T-helper 2 cell treated with Interferon-gamma antibody and Interleukin-4, amounts not matched to agents 5 μg/mL and 100 μg/mL, for 36 hours (primary cell): ENCODE measurements around the gene EPHB6.

Source experiments
- DNase-seq: peaks from one replicate; pipeline ENCODE4 v3.0.0; 2021; ENCODE audit warnings: low spot score
- H3K27ac Mint-ChIP-seq: one replicate; pipeline ENCODE4 v1.8.0; 2021; ENCODE audit warnings: mild to moderate bottlenecking, mixed read lengths
- H3K27me3 Mint-ChIP-seq: one replicate; pipeline ENCODE4 v1.8.0; 2021; ENCODE audit warnings: low read depth, mixed read lengths
- H3K36me3 Mint-ChIP-seq: one replicate; pipeline ENCODE4 v1.8.0; 2021; ENCODE audit warnings: low read depth, mixed read lengths
- H3K4me1 Mint-ChIP-seq: one replicate; pipeline ENCODE4 v1.8.0; 2021; ENCODE audit warnings: low read depth, mixed read lengths
- H3K4me3 Mint-ChIP-seq: one replicate; pipeline ENCODE4 v1.8.0; 2022; ENCODE audit warnings: mild to moderate bottlenecking, moderate library complexity, mixed read lengths
- H3K9me3 Mint-ChIP-seq: one replicate; pipeline ENCODE4 v1.8.0; 2021; ENCODE audit warnings: mixed read lengths

The EPHB6 gene, protein sequence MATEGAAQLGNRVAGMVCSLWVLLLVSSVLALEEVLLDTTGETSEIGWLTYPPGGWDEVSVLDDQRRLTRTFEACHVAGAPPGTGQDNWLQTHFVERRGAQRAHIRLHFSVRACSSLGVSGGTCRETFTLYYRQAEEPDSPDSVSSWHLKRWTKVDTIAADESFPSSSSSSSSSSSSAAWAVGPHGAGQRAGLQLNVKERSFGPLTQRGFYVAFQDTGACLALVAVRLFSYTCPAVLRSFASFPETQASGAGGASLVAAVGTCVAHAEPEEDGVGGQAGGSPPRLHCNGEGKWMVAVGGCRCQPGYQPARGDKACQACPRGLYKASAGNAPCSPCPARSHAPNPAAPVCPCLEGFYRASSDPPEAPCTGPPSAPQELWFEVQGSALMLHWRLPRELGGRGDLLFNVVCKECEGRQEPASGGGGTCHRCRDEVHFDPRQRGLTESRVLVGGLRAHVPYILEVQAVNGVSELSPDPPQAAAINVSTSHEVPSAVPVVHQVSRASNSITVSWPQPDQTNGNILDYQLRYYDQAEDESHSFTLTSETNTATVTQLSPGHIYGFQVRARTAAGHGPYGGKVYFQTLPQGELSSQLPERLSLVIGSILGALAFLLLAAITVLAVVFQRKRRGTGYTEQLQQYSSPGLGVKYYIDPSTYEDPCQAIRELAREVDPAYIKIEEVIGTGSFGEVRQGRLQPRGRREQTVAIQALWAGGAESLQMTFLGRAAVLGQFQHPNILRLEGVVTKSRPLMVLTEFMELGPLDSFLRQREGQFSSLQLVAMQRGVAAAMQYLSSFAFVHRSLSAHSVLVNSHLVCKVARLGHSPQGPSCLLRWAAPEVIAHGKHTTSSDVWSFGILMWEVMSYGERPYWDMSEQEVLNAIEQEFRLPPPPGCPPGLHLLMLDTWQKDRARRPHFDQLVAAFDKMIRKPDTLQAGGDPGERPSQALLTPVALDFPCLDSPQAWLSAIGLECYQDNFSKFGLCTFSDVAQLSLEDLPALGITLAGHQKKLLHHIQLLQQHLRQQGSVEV

DNA sequence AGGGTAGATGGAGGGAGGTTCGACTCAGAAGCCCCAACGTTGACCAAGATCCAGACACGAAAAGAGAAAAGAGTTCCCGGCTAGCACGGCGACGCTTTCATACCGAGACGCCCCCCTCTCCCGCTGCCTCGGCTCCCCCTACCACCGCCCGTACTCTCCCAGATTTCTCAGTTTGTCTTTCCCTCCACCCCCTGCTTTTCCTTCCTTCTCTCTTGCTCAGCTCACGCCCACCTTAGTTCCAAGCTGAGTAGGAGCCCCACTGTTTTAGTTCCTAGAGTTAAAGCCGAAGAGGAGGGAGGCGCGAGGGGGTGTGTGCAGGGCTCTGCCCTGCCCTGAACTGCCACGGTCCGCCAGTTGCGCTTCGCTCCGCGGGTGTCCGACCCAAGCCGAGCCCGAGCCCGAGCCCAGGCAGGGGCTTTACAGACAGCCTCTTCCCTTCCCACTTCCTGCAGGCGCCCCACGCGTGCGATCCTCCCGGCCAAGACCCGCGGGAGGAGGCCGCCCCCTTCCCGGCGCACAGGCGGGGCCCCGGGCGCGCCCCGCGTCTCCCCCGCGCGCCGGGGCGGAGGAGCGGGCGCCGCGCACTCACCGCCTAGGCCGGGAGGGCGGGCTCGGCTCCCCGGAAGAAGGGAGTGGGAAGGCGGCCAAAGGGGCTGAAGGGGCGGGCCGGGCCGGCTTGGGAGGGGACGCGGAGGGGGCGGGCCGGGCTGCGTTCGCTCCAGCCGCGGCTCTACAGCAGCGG, at the start of gene EPHB6:
EPHB6 (plus strand) TSS at position 705 of the 742 bp plus-strand sequence. CDS start 8,152 bp downstream, outside the sequence.
- peak within 1 kb of the TSS; percentile 97 for H3K4me3 Mint-ChIP-seq
- DNase-seq: peak; percentile 61
- peaks cover 29% of the 10 kb centered on the region for H3K27me3 Mint-ChIP-seq
- H3K4me1 Mint-ChIP-seq: peaks cover 11% of the 10 kb centered on the region
- H3K9me3 Mint-ChIP-seq: no peaks in the 10 kb centered on the region
- peak within 1 kb of the TSS; percentile 71 for H3K27ac Mint-ChIP-seq
- H3K36me3 Mint-ChIP-seq: no peaks in the 10 kb centered on the region

DNA sequence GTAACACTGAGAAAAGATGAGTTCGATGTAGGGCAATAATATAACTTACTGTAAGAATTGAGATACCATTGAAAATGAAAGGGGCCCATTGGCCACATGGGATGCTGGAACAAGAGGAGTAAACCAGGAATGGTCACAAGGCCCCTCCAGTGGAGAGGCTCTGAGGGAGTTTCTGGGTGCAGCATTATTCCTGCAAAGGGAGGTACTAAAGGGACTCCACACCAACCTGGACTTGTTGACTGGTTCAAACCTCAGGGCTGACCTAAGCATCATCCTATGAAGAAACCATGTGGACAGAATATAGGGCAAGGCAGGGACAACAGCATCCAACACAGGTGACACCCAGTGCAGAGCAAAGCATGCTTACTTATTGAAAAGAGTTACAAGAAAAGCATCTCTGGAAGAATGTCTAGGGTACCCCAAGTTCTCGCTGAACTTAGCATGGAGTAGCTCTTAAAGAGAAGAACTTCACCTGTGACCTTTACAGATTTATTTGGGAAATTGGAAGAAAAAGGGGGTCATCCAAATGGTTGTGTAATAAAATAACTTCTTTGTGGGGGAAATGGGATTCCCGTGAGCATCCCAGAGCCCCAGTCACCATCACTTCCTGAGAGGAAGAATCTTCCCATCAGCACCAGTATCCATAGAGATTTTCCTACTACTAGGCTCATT, 49.4 kb upstream of the EPHB6 start:
- H3K4me3 Mint-ChIP-seq: peak overlapping the region; percentile 64
- H3K9me3 Mint-ChIP-seq: no peaks in the 10 kb centered on the region
- H3K27ac Mint-ChIP-seq: peak overlapping the region; percentile 93
- DNase-seq: no peak
- peaks cover 53% of the 10 kb centered on the region for H3K36me3 Mint-ChIP-seq
- H3K4me1 Mint-ChIP-seq: peaks cover 88% of the 10 kb centered on the region
- H3K27me3 Mint-ChIP-seq: no peaks in the 10 kb centered on the region

DNA sequence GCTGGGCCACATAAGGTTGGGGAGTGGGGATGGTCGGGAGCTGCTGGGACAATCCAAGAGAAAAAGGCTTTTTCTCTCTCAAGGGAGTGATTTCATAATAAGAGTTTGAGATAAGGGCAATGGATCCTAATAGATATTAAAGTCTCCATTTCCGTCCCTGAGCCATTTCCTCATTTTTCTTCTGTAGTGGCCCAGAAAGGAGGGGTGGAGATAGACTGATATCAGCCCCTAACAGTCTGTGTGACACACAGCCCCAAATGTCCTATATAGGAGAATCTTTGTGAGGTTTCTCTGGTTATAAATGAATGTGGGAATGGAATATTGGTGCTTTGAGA, 48.9 kb upstream of the EPHB6 start:
- peaks cover 87% of the 10 kb centered on the region for H3K4me1 Mint-ChIP-seq
- DNase-seq: no peak
- H3K27me3 Mint-ChIP-seq: no peaks in the 10 kb centered on the region
- H3K36me3 Mint-ChIP-seq: peaks cover 48% of the 10 kb centered on the region
- H3K4me3 Mint-ChIP-seq: peak overlapping the region; percentile 78
- H3K27ac Mint-ChIP-seq: peak overlapping the region; percentile 99
- H3K9me3 Mint-ChIP-seq: no peaks in the 10 kb centered on the region

DNA sequence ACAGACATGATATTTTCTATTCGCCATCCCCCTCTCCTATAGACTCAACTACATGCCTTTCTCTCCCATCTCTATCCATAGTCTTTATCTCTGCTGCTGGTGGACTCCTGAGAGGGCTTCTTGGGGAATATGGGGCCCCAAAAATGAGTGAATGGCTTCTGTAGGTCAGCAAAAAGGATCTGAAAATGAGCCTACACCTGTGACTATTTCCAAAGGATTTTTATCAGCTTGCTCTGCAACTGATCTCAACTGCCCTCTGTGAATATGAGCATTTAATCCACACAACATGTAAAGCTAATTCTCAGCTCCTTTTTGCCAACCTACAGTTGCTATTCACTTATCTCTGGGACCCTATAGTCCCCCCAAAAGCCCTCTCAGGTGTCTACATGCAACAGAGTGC, 47.9 kb upstream of the EPHB6 start:
- H3K4me3 Mint-ChIP-seq: peak overlapping the region; percentile 78
- DNase-seq: no peak
- H3K27ac Mint-ChIP-seq: peak overlapping the region; percentile 99

DNA sequence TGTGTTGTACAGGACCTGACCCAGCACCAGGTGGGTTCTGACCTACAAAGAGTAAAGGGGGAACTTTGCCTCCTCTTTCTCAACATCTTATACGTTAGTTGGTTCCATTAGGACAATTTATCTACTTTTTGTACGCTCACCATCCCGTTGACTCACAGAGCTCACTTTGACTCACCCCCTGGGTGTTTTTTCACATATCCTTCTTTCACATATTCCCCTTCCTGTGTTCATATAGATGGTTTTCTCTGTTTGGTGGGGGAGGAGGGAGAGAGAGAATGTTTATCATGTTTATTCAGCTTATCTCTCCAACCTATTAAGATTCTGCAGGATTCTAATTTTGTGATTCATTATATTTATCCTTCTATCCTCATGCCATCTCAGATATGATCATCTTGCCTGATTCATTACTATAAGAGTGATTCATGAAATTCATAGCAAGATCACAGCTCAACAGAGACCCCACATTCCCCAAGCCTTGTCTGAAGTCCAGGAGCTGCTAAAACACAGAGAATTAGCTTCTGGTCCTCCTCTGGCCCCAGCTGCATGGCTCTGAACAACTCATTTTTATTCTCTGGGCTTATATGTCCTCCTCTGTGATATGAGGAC, 46.9 kb upstream of the EPHB6 start:
- Mint-ChIP-seq H3K4me1 (peaks cover 88% of the 10 kb centered on the region), H3K4me3 (peak overlapping the region; percentile 78), H3K27ac (peak overlapping the region; percentile 99), H3K27me3 (no peaks in the 10 kb centered on the region), H3K9me3 (no peaks in the 10 kb centered on the region), H3K36me3 (peaks cover 29% of the 10 kb centered on the region)
- peak; percentile 71 for DNase-seq

More for the DNA sequence above, 47.9 kb upstream of the EPHB6 start:
- Mint-ChIP-seq H3K36me3 (peaks cover 39% of the 10 kb centered on the region), H3K4me1 (peaks cover 87% of the 10 kb centered on the region), H3K27me3 (no peaks in the 10 kb centered on the region), H3K9me3 (no peaks in the 10 kb centered on the region)

DNA sequence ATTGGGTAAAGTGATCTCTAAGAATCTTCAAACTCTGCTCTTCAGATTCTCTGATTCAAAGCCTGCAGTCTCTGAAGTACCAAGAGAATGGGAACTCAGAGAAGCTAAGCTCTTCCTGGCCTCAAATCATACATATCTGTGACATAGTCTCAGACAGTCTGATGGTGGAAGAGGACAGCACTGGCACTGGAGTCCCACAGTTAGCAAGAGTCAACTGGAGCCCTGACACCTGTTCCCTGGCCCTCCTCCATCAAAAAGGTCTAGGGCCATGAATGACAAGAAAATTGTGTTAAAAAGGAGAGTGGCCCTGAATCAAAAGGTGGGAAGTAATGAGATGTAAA, 46.4 kb upstream of the EPHB6 start:
- Mint-ChIP-seq H3K27me3 (no peaks in the 10 kb centered on the region), H3K27ac (peak overlapping the region; percentile 99), H3K36me3 (peaks cover 25% of the 10 kb centered on the region), H3K4me1 (peaks cover 88% of the 10 kb centered on the region), H3K9me3 (no peaks in the 10 kb centered on the region), H3K4me3 (peak overlapping the region; percentile 78)
- no peak for DNase-seq

DNA sequence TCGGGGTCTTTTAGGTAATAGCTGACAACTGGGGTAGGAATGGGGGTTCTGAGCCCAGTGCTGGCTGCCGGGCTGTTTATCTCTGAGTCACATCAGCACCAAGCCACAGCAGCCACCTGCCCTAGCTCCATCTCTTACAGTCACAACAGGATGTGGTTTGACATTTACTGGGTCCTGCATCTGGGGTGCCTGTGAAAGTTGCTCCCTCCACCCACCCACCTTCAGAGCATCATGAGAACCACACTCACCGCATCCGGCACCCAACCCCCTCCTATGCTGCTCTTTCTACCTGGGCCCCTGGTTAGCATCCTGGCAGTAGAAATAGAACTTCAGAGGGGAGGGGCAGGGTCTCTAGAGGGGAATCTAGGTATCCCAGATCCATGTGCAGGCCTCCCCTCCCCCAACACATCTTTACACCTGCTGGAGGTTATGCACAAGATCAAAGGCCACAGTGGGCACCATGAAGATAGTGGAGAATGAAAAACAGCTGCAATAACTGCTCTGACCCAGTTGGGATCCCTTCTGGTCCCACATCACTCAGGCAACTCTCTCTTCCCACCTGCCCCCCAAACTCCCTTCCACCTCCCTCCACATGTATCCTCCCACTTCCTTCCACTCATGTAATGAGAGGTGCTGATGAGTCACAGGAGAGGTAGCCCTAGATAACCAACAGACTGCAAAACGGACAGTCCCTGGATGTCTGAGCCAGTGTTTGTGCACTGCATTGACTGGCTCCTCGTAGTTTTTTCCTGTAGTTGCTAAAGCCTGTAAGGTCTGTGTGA, 45.9 kb upstream of the EPHB6 start:
- H3K27ac Mint-ChIP-seq: peak overlapping the region; percentile 99
- H3K27me3 Mint-ChIP-seq: no peaks in the 10 kb centered on the region
- DNase-seq: peak; percentile 94
- peak overlapping the region; percentile 78 for H3K4me3 Mint-ChIP-seq
- H3K4me1 Mint-ChIP-seq: peaks cover 88% of the 10 kb centered on the region
- peaks cover 19% of the 10 kb centered on the region for H3K36me3 Mint-ChIP-seq
- H3K9me3 Mint-ChIP-seq: no peaks in the 10 kb centered on the region

DNA sequence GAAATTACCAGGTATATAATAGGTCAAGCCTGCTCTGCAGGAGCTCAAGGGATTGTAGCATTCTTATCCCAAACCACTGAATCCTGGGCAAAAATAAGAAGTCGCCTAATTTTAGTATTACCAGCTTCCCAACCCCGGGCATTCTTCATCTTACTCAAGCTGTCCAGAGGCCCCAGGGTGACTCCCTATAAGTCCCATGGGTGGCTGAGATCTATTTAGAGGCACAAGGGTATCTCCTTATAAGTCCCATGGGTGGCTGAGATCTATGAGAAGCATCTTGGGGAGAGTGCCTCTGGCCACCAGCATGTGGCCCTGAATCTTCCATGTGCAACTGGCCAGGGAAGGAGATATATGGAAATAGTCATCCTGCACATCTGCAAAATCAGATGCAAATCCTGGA, 45.2 kb upstream of the EPHB6 start:
- Mint-ChIP-seq H3K4me1 (peaks cover 84% of the 10 kb centered on the region), H3K4me3 (peak overlapping the region; percentile 78), H3K36me3 (peaks cover 12% of the 10 kb centered on the region), H3K9me3 (no peaks in the 10 kb centered on the region), H3K27ac (peak overlapping the region; percentile 99), H3K27me3 (peaks cover 5% of the 10 kb centered on the region)
- no peak for DNase-seq

DNA sequence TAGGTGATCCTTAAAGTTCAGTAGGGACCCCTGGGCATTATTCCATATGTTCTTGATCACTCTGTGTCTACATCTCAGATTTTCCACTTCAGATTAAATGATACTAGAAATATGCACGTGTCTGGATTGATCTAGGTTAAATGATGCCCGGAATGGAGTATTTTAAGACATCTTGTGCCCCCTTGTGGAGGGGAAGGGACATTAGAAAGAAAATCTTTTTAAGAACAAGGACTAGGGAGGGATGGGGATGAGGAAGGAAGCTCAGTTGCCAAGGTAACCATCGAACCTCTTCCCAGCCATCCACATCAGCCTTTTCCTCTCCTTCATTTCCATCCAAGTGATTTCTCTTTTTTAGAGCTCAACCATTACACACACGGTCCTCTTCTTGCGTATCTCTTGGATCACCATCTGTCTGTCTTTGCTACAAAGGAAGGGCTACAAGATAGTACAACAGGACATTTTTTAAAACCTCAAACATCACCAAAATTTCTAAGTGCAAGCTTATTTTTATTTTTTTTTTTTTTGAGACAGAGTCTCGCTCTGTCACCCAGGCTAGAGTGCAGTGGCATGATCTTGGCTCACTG, 43.6 kb upstream of the EPHB6 start:
- Mint-ChIP-seq H3K4me1 (peaks cover 68% of the 10 kb centered on the region), H3K4me3 (peak overlapping the region; percentile 74), H3K36me3 (peaks cover 3% of the 10 kb centered on the region), H3K27me3 (peaks cover 8% of the 10 kb centered on the region), H3K27ac (peak overlapping the region; percentile 90), H3K9me3 (no peaks in the 10 kb centered on the region)
- DNase-seq: no peak

DNA sequence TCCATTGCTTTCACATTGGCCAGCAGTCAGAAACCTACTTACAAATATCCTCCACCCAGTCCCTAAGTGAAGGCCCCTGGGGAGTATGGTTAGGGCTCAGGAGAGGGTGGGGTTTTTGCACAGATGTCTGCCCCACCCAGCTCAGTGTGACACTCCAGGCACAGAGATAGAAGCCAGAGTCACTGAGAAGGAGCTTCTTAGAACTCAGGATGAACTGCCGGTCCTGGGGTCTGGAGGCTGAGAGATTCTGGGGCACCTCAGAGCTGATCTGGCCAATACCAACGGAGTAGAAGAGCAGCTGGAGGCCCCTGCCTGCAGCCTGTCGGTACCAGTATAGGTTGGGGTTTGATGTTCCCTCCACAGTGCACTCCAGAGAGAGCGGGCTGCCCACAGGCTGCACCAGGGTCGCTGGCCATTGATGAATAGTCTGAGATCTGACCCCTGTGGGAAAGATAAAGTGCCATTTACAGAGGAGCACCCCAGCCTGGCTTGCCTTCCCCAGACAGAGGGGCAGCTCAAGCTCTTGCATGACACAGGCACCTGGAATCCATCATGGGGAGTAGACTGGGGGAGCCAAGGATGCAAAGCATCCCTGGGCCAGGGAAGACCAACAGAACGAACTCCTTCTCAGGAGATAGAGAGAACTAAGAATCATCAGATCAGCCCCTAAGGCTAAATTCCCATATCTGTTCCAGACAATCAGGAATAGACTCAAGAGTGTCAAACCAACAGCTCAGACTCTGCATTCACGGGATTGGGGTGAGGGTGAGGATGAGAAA, 42.2 kb upstream of the EPHB6 start:
- peak overlapping the region; percentile 40 for H3K4me3 Mint-ChIP-seq
- DNase-seq: no peak
- H3K27me3 Mint-ChIP-seq: peaks cover 15% of the 10 kb centered on the region

DNA sequence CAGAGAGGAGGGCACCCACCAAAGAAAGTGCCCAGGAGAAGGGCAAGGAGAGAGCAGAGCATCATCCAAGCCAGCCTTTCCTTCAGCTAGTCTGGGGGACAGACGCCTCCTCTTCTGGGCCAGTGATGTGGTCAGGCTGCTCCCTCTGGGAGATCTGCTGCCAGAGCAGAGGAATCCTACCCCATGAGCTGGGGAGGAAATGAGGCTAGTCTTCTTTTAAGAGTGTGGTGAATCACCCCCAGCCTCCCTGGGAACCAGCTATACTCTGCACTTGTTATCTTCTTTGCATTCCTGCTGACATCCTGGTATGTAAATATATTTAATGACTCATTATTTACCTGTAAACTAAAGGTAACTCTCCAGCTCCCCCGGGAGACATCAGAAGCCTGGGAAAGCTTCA, 41.6 kb upstream of the EPHB6 start:
- H3K27ac Mint-ChIP-seq: peak overlapping the region; percentile 64
- H3K4me1 Mint-ChIP-seq: peaks cover 49% of the 10 kb centered on the region
- no peak overlapping the region for H3K4me3 Mint-ChIP-seq
- peaks cover 18% of the 10 kb centered on the region for H3K27me3 Mint-ChIP-seq
- no peaks in the 10 kb centered on the region for H3K9me3 Mint-ChIP-seq
- DNase-seq: no peak
- H3K36me3 Mint-ChIP-seq: no peaks in the 10 kb centered on the region

More for the DNA sequence above, 42.2 kb upstream of the EPHB6 start:
- Mint-ChIP-seq H3K36me3 (no peaks in the 10 kb centered on the region), H3K9me3 (no peaks in the 10 kb centered on the region), H3K4me1 (peaks cover 55% of the 10 kb centered on the region), H3K27ac (peak overlapping the region; percentile 64)
